Measurements from ENCODE around the gene CD2.

The CD2 gene

DNA sequence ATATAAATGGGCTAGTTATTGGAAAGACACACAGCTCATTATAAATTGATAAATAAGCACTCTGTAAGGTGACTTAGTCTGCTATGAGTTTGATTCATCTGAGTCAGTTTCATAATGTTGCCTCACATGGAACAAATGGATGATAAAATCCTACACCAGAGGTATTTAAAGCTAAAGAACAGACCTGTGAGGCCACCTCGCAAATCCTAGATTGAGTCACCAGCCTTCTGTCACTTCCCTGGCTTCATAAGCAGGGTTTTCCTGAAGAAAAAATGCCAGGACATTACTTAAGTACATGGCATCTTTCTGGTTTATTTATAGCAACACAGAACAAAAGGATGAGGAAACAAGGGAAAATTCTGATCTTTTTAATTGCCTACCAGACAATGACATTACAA lies 18.4 kb downstream of the CD2 start:
- Mint-ChIP-seq H3K27ac (peak overlapping the region; percentile 99), H3K4me3 (peak overlapping the region; percentile 93), H3K36me3 (peaks cover 92% of the 10 kb centered on the region), H3K4me1 (peaks cover 67% of the 10 kb centered on the region), H3K9me3 (no peaks in the 10 kb centered on the region)
- ATAC-seq (peak; percentile 44), DNase-seq (ENCODE audit: low spot score in 2 of 2) (peak in 1 of 2 donors; percentile 49)

DNA sequence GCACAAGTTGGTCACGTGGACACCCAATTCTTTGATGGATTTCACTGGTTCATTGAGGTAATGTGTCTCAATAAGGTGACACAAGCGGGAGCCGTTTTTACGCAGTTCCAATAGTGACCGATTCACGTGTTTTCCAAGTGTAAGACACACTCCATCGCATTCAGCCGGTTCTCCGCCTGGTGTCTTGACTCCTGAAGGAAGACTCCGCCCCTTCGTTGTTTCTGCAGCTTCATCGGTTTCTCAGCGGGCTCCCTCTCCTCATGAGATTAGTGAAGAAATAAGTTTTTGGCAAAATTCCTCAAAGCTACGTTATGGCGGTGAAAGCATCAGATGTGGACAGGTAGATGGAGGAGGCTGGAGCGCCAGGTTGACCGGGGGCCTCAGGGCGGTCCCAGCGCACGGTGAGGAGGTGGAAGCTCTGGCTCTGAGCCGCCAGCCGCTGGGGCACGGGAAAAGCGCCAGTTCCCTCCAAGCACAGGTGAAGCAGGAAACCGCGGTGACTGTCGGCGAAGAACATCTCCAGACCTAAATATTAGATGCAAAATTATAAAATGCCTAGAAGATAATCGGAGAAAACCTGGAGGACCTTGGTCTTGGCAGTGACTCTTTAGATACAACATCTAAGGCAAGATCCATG lies 21.0 kb downstream of the CD2 start:
- Mint-ChIP-seq H3K9me3 (no peaks in the 10 kb centered on the region), H3K4me1 (peaks cover 61% of the 10 kb centered on the region), H3K27ac (no peak overlapping the region), H3K36me3 (peaks cover 92% of the 10 kb centered on the region), H3K4me3 (peak overlapping the region; percentile 19)
- no peak for ATAC-seq
- DNase-seq (ENCODE audit: low spot score in 2 of 2): peak in 1 of 2 donors; percentile 47

DNA sequence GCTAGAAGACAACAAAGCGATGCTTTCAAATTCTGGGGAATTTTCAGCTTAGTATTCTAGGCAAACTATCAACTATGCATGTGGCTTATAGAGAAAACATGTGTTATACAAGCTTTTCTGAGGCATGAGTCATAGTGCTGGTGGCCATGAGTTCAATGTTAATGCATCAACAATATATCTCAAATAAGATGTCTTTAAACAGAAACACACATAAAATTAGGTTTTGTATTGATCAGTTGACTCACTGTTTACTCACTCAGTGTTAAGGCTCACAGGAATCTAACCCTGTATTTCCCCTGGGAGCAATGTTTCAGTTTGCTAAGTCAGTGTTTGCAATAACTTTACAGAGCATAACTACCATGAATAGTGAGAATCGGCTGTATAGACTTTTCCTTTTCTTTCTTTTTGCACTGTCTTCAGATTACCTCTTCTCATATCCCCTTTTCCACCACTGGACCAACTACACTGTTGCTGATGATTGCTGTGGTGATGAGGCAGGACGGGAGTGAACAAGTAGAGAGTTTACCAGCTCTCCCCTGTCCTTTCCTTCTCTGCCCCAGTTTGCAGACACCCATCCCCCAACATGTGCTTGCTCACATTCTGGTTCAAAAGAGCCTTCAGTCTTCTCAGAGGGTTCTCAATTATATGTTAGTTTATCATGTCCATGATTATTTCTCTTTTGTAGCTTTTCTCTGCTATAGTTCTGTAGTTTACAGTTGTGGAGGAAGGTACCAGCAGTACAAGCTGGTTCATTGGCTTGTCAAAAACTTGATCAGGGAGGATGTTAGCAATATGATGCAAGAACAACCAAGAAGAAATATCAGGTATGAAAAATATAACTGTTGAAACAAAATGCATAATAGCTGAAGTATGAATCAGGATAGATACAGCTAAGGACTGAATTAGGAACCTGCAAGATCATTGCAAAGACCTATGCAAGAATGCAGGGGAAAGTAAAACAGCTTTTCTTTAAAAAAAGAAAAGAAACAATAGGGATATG lies 23.9 kb downstream of the CD2 start:
- Mint-ChIP-seq H3K4me1 (peaks cover 44% of the 10 kb centered on the region), H3K4me3 (peak overlapping the region; percentile 46), H3K9me3 (no peaks in the 10 kb centered on the region), H3K27ac (peak overlapping the region; percentile 56), H3K36me3 (peaks cover 95% of the 10 kb centered on the region)
- peak in 1 of 2 donors; percentile 57 for DNase-seq (ENCODE audit: low spot score in 2 of 2)
- peak; percentile 75 for ATAC-seq

DNA sequence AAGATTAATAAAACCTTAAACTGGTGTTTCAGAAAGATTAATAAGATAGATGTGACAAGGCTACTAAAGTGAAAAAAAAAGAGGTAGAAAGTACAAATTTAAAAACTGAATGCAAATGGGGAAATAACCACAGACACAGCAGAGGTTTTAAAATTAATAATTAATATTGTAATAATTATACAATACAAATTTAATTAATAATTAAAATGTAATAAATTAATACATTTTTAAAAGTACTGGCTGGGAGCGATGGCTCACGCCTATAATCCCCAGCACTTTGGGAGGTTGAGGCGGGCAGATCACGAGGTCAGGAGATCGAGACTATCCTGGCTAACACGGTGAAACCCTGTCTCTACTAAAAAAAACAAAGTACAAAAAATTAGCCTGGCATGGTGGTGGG lies 26.8 kb downstream of the CD2 start:
- peaks cover 61% of the 10 kb centered on the region for H3K4me1 Mint-ChIP-seq
- no peak for ATAC-seq
- no peak overlapping the region for H3K27ac Mint-ChIP-seq

DNA sequence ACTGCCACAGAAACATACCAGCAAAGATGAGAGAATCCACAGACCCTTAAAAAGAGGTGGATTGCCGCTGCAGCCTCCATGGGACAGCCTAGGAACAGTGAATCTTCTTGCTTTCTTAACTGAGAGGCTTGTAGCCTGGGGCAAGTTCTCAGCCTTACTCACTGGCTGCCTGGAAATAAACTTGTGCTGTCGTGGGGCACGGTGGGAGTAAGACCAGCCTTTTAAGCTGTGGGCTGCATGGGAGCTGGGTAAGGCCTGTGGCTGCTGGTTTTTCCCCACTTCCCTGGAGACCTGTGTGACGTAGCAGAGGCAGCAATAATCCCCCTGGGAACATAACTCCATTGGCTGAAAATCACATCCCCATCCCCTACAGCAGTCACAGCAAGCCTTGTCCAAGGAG lies 30.8 kb downstream of the CD2 start:
- Mint-ChIP-seq H3K4me3 (no peak overlapping the region), H3K9me3 (no peaks in the 10 kb centered on the region), H3K4me1 (peaks cover 58% of the 10 kb centered on the region), H3K27ac (peak overlapping the region; percentile 3), H3K36me3 (peaks cover 56% of the 10 kb centered on the region)
- ATAC-seq (no peak), DNase-seq (ENCODE audit: low spot score in 2 of 2) (no peak)

More for the DNA sequence above, 26.8 kb downstream of the CD2 start:
- Mint-ChIP-seq H3K36me3 (peaks cover 76% of the 10 kb centered on the region), H3K9me3 (no peaks in the 10 kb centered on the region), H3K4me3 (no peak overlapping the region)
- no peak for DNase-seq (ENCODE audit: low spot score in 2 of 2)

DNA sequence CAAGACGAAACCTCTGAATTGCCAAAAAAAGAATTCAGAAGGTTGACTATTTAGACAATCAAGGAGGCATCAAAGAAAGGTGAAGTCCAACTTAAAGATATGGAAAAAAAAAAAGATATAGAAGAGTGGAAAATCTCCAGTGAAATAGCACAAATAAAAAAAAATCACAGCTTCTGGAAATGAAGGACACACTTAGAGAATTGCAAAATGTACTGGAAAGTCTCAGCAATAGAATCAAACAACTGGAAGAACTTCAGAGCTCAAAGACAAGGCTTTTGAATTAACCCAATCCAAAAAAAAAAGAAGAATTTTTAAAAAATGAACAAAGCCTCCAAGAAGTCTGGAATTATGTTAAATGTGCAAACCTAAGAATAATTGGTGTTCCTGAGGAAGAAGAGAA lies 31.8 kb downstream of the CD2 start:
- Mint-ChIP-seq H3K9me3 (no peaks in the 10 kb centered on the region), H3K4me3 (no peak overlapping the region), H3K27ac (no peak overlapping the region), H3K36me3 (peaks cover 51% of the 10 kb centered on the region), H3K4me1 (peaks cover 61% of the 10 kb centered on the region)
- DNase-seq (ENCODE audit: low spot score in 2 of 2) (no peak), ATAC-seq (no peak)

DNA sequence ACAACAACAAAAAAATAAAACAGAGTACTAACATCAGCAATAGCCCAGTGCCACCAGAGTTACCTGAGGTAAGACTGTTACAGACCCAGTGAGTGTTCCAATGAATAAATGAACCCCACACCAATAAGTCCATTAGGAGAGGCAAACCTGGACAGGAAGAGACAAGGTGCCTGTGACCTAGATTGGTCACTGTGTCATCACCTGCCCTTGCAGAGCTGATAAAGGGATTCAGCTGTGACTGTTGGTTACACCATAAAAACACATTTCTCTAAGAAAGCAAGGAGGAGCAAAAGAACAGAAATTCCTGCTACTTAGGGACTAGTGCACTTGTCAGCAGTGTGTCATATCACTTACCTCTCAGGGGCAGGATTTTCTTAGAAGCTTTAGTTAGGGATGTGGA lies 37.5 kb downstream of the CD2 start:
- ATAC-seq (peak; percentile 63), DNase-seq (ENCODE audit: low spot score in 2 of 2) (peak in 1 of 2 donors; percentile 40)
- Mint-ChIP-seq H3K27ac (peak overlapping the region; percentile 64), H3K4me3 (no peak overlapping the region), H3K4me1 (peaks cover 63% of the 10 kb centered on the region), H3K9me3 (no peaks in the 10 kb centered on the region), H3K36me3 (peaks cover 40% of the 10 kb centered on the region)

DNA sequence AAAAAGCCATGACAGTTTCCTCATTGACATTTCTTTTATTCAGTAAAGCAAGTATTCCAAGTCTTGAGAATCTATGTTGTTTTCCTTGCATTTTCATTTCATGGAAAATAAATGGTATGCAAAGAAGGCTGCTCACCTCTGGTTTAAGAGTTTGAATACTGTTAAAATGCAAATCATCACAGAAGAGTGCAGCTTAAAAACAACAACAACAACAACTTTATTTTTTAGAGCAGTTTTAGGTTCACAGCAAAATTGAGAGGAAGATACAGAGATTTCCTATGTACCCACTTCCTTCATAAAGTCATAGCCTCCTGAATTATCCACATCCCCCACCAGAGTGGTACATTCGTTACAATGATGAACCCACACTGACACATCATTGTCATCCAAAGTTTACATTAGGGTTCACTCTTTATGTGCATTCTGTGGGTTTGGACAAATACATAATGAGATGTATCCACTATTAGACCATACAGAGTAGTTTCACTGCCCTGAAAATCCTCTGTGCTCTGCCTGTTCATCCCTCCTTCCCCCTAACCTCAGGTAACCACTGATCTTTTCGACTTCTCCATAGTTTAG lies 39.2 kb downstream of the CD2 start:
- H3K4me3 Mint-ChIP-seq: no peak overlapping the region

DNA sequence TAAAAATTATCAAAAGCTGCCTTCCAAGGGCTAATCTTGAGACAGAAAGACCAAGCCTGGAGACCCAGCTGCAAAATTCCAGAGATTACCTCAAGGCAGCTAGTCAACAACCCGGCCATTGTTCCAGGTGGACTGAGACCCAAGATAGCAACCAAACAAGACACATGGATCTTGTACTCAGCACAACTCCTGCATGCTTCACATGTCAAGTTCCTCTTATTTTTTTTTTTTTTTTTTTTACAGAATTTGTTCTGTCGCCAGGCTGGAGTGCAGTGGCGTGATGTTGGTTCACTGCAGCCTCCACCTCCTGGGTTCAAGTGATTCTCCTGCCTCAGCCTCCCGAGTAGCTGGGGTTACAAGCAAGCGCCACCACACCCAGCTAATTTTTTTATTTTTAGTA lies 40.1 kb downstream of the CD2 start:
- no peak overlapping the region for H3K27ac Mint-ChIP-seq
- DNase-seq (ENCODE audit: low spot score in 2 of 2) (peak in 1 of 2 donors; percentile 25), ATAC-seq (no peak)
- peaks cover 57% of the 10 kb centered on the region for H3K36me3 Mint-ChIP-seq
- no peak overlapping the region for H3K4me3 Mint-ChIP-seq
- H3K9me3 Mint-ChIP-seq: no peaks in the 10 kb centered on the region
- H3K4me1 Mint-ChIP-seq: peaks cover 68% of the 10 kb centered on the region

More for the DNA sequence above, 39.2 kb downstream of the CD2 start:
- Mint-ChIP-seq H3K9me3 (no peaks in the 10 kb centered on the region), H3K27ac (peak overlapping the region; percentile 26), H3K36me3 (peaks cover 49% of the 10 kb centered on the region), H3K4me1 (peaks cover 62% of the 10 kb centered on the region)
- peak; percentile 58 for ATAC-seq
- peak in 1 of 2 donors; percentile 18 for DNase-seq (ENCODE audit: low spot score in 2 of 2)

DNA sequence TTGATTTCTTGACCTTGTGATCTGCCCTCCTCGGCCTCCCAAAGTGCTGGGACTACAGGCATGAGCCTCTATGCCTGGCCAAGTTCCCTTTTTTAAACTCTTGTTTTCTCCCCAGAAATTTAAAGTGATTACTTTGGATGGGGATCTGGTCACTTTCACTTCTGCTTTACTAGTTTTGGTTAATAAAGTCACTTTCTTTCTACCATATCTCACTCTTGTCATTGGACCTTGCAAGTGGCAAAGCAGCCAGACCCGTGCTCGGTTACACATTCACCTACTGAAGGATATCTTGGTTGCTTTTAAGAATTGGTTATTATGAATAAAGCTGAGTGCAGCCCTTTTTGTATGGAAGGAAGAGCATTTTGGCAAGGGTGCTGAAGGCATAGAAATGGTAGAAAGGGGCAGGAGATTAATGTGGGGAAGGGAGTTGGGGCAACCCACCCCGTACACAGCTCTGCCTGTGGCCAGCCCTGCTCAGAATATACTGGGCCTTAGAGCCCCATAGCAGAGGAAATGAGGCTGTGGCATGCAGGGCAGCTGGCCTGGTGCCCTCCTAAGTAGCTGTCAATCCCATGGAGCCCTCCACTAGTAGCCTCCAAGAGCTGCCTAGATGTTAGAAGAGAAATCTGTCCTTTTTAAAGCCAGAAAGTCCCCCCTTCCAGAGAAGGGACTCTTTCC lies 40.7 kb downstream of the CD2 start:
- Mint-ChIP-seq H3K4me3 (no peak overlapping the region), H3K36me3 (peaks cover 58% of the 10 kb centered on the region), H3K4me1 (peaks cover 68% of the 10 kb centered on the region), H3K9me3 (no peaks in the 10 kb centered on the region), H3K27ac (no peak overlapping the region)
- peak; percentile 31 for ATAC-seq
- DNase-seq (ENCODE audit: low spot score in 2 of 2): peak in 1 of 2 donors; percentile 41

DNA sequence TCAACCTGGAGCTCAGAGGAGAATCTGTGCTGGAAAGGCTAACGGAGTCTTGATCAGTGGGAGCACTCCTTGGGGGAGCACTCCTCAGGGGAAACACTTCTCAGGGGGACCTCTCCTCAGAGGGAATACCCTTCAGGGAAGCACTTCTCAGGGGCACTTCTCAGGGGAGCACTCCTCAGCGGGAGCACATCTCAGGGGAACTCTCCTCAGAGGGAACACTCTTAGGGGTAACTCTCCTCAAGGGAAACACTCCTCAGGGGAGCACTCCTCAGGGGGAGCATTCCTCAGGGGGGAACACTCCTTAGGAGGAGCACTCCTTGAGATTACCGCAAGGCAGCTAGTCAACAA lies 41.2 kb downstream of the CD2 start:
- ATAC-seq (no peak), DNase-seq (ENCODE audit: low spot score in 2 of 2) (peak in 1 of 2 donors; percentile 41)
- peaks cover 68% of the 10 kb centered on the region for H3K4me1 Mint-ChIP-seq
- peak overlapping the region; percentile 84 for H3K27ac Mint-ChIP-seq
- no peaks in the 10 kb centered on the region for H3K9me3 Mint-ChIP-seq
- H3K4me3 Mint-ChIP-seq: no peak overlapping the region
- H3K36me3 Mint-ChIP-seq: peaks cover 58% of the 10 kb centered on the region

DNA sequence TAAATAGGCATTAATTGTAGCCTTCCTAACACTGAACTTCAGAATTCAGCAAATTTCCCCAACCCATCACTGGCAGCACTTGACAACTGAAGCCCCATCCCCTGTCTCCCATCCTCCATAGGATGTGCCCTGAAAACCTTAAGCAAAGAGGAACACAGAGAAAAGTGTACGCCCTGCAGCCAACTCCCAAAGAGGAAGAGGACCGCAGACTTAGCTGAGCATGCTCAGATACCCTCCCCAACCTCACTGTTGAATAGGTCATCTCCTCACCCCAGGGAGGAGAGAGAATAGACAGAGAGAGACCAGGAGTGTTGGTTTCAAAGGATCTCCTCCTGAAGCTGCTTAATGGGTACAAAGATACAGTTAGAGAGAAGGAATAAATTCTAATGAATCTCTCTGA lies 50.5 kb downstream of the CD2 start:
- H3K27ac Mint-ChIP-seq: peak overlapping the region; percentile 97
- H3K9me3 Mint-ChIP-seq: no peaks in the 10 kb centered on the region
- H3K4me1 Mint-ChIP-seq: peaks cover 63% of the 10 kb centered on the region
- peaks cover 85% of the 10 kb centered on the region for H3K36me3 Mint-ChIP-seq
- ATAC-seq: peak; percentile 29
- peak overlapping the region; percentile 66 for H3K4me3 Mint-ChIP-seq
- DNase-seq (ENCODE audit: low spot score in 2 of 2): peak in 1 of 2 donors; percentile 67

DNA sequence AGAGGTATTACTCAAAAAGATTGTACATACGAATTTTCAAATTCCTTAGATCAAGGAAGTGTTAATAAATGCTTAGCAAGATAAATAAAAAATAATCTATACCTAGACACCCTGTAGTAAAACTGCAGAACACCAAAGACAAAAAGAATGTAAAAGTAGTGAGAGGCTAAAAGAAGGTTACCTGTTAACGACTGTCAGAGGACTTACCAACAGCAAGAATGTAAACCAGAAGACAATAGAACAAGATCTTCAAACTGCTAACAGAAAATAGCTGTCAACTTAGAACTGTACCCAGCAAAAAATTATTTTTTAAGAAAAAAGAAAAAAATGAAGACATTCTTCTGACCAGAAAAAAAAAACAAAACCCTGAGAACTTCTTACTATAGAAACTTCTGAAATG lies 51.2 kb downstream of the CD2 start:
- H3K36me3 Mint-ChIP-seq: peaks cover 82% of the 10 kb centered on the region
- peak overlapping the region; percentile 66 for H3K4me3 Mint-ChIP-seq
- peaks cover 63% of the 10 kb centered on the region for H3K4me1 Mint-ChIP-seq
- H3K9me3 Mint-ChIP-seq: no peaks in the 10 kb centered on the region
- no peak for ATAC-seq
- H3K27ac Mint-ChIP-seq: peak overlapping the region; percentile 97
- DNase-seq (ENCODE audit: low spot score in 2 of 2): no peak

DNA sequence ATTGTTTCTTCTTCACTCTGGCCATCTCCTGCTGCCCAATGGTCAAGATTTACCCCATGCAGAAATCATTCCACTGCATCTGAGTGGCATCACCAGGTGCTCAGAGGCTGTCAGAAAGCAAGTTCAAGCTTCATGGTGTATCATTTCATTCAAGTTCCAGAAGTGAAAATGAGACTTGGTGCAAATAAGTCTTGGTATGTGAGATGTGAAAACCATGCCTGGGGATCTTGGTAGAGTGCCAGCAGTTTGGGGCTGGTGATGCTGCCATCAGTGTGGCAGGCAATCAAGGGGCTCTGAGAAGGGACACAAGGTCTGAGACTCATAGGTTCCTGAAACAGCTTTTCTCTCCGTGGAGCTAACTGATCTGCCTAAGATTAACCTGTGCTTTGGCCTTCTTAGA lies 52.0 kb downstream of the CD2 start:
- Mint-ChIP-seq H3K9me3 (no peaks in the 10 kb centered on the region), H3K36me3 (peaks cover 78% of the 10 kb centered on the region), H3K27ac (peak overlapping the region; percentile 97), H3K4me1 (peaks cover 60% of the 10 kb centered on the region), H3K4me3 (peak overlapping the region; percentile 66)
- DNase-seq (ENCODE audit: low spot score in 2 of 2) (peak; percentile 47 to 86), ATAC-seq (peak; percentile 85)

DNA sequence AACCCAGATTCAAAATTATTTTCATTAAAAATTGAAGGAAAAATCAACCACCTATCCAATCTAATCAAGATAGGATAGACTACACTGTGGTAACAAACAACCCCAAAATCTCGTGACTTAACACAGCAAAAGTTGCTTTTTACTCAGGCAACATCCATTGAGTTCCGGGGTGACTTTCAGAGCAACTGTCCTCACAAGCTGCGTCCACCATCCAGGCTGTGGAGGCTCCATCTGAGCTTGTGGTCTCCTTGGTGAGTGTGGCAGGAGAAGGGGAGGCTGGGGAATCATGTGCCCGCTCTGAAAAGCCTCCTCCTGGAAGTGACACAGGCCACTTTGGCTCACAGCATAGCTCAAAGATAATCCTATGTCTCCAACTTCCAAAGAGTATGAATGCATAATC lies 52.4 kb downstream of the CD2 start:
- H3K4me3 Mint-ChIP-seq: peak overlapping the region; percentile 66
- DNase-seq (ENCODE audit: low spot score in 2 of 2): no peak
- ATAC-seq: peak; percentile 2
- H3K27ac Mint-ChIP-seq: peak overlapping the region; percentile 97
- no peaks in the 10 kb centered on the region for H3K9me3 Mint-ChIP-seq
- H3K36me3 Mint-ChIP-seq: peaks cover 74% of the 10 kb centered on the region
- H3K4me1 Mint-ChIP-seq: peaks cover 59% of the 10 kb centered on the region
